HL-60/S4 (cell line): ENCODE data around the gene NRXN2.
"Not testable (repeated sequence)": the region's sequence is repeated elsewhere in the genome, so short reads cannot be mapped to it uniquely, and the experiment has no call there.

ENCODE experiments used
- in situ Hi-C: fragments of 300-500 bp; cut with MboI; formaldehyde crosslinking; loops from 2 replicates; pipeline ENCODE4 v1.14.3; 2022; ENCODE audit warnings: low sequenced_read_pairs

Gene NRXN2

DNA sequence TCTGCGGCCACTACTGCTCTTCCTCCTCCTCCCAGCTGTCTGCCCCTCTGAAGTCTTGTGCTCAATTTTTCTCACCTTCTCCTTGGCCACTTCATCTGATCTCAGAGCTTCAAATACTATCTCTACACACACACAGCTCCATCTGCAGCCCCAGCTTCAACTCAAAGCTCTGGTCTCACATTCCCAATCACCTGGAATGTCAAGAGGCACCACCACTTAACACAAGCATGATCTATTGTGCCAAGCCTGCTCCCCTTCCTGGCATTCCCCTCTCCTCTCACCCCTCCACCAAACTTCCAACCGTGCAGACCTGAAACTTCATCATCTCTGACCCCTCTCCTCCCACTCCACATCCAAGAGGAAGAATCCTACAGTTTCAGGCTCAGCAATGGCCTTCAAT, 17.5 kb downstream of the NRXN2 start:
- in situ Hi-C loops = no loop called here

- in situ Hi-C loops = no loop called here
These were observed 19.9 kb downstream of the NRXN2 start for GRCh38 chr11:64703048-64703447.

- in situ Hi-C loops = not testable (repeated sequence)
These were observed 21.0 kb downstream of the NRXN2 start for GRCh38 chr11:64701956-64702355.

DNA sequence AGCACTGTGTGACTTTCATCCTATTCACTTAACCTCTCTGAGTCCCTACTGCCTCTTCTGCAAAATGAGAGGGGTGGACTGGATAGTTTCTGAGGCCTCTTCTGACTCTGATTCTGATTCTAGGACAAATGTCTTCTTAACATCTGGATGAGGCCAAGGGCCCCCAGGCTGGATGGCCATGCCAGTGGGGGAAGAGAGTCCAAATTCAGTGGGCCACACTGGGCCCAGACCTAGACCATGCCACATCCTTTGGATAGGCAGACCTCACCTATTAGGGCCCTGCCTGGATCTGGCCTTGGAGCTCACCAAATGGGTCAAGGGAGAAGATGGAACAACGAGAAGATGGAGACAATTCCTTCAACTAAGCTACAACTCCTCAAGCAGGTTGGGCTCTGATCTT, 24.6 kb downstream of the NRXN2 start:
- in situ Hi-C loops = no loop called here

DNA sequence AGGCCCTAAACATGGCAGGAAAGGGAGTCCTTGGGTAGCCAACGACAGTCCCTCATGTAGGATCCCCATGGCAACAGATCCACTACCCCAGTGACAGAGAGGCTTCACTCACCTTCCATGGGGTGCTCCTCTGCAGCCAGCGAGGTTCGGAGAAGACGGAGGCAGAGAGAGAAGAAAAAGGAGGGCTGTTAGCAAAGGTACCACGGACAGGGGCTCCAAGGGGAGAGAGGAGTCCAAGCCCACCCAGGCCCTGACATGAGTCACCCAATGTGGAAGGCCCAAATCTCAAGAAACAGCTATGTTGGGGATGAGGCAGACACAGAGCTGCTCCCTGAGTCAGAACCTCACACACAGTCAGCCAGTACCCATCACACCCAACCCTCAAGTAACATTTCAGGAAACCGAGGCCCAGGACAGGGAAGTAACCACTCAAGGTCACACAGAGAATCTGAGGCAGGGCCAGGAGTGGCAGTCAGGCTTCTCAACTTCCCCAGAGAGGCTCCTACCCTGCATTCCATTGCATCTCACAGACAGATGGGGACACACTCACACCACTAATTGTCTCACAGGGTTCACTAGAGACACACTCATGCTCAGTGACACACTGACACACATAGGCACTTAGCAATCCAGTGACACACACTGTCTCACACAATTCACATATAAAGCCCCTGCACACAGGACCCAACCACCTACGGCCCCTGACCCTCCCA, 25.2 kb downstream of the NRXN2 start:
- in situ Hi-C loops = no loop called here

- in situ Hi-C loops = no loop called here
These were observed 27.0 kb downstream of the NRXN2 start for GRCh38 chr11:64696045-64696444.

DNA sequence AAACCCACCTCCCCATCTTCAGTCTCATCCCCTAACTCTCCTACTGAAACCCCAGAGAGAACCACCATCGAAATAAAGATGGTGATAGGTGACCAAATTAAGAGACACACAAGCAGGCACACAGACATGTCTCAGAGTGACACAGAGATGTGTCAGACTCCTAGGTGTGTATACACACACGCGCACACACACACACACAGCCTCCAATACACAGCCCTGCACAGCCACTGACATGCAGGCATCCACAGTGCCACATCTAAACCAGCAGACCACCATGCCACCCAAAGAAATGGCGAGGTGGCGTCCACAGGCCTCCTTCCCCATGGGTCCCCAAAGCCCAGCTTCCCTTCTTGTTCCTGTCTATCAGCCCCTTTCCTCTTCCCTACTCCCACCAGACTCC, 27.4 kb downstream of the NRXN2 start:
- in situ Hi-C loops = no loop called here

GRCh38 chr11:64694821-64695365, 28.1 kb downstream of the NRXN2 start:
- in situ Hi-C loops = no loop called here

GRCh38 chr11:64694026-64694755, 28.8 kb downstream of the NRXN2 start:
- in situ Hi-C loops = no loop called here

DNA sequence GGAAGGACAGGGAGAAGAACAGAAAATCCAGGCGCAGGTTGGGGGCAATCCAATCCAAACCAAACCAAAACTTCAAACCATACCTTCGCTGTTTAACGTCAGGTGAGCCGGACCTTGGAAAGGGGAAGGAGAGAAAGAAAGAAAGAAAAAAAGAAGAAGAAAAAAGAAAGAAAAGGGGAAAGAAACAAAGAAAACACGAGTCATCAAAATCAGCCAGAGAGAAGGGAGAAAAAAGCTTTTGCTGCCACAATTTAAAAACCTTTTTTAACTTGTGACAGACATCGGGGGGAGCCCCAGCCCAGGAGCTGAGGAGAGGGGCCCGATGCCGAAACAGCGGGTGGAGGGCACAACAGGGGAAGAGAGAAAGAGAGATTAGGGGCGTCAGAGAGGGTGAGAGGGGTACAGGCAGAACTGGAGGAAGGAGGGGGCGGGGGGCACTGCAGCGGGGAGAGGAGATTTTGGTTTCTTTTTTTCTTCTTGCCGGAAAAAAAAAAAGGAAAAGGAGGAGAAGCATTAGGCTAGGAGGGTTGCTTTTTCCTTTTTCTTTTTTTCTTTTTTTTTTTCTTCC, 30.1 kb downstream of the NRXN2 start:
- in situ Hi-C loops = no loop called here

DNA sequence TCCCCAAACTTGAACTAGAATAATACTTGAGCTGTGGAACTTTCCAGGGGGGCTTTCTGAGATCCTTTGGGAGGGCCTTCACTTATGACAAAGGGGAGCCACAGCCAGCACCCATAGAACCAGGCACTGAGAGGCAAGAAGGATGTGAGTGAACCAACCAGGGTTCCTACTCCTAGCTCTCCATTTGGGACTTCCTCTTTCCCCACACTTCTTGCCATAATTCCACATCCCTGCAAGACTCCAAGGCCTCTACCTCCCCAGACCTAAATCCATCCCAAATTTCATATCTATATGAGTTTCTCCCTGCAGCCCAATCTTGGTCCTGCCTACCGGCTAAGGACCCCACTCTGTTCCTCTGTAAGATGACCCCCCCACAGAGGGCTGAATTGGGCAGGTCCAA, 31.5 kb downstream of the NRXN2 start:
- in situ Hi-C loops = no loop called here

- in situ Hi-C loops = no loop called here
These were observed 32.8 kb downstream of the NRXN2 start for GRCh38 chr11:64690235-64690634.

DNA sequence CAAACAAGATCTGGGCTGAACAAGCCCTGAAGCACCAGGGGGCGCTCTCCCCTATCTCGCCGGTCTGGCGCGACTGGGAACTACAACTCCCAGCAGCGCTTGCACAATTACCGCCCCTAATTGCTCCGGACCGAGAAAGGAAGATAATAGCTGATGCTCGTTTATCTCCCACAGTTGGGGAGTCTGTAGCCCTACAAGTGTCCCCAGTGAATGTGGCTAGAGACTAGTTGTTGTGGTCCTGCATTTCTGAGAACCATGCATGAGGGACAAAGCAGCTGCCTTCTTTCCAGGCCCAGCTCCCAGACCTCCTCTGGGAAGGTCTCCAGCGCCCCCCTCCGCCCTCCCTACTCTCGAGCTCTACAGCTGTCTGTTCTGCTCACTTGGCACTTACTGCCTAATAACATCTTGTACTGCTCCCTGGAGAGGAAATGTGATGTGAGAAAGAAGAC, 34.4 kb downstream of the NRXN2 start:
- in situ Hi-C loops = no loop called here

DNA sequence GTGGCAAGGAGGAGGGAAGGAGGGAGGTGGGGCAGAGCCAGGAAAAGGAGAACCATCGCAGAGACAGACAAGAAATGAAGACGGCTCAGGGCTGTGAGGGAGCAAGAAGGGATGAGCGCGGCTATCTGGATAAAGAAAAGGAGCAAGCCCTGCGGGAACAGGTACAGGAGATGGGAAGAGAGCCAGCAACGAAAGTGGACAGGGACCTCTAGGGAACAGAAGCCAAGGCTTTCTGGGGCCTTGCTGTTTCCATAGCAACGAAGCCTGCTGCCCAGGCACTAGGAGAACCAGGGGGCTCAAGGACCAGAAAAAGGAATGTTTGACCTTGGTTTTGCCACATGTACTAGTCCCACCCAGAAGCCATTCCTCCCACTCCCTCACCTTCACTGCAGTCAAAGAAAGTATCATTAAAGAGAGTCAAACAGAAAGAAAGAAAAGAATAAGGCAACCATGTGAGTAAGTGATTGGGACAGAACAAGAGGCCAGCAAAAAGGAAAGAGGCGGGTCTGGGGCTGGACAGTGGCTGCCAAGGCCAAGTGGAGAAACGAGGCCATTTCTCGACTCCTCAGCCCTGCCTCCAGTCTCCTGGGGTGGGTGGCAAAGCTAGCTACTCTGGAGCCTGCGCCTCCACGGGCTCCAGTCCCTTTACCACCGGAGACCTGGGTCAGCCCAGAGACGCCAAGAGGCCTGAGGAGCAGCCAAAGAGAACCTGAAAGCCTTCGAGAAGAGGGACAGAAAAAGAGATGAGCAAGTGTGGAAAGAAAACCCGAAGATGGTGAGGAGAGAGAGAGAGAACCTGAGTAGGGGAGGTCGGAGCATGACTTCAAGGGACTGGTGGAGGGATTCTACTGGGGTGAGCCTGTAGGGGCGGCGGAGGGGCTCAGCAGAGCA, 35.1 kb downstream of the NRXN2 start:
- in situ Hi-C loops = no loop called here

DNA sequence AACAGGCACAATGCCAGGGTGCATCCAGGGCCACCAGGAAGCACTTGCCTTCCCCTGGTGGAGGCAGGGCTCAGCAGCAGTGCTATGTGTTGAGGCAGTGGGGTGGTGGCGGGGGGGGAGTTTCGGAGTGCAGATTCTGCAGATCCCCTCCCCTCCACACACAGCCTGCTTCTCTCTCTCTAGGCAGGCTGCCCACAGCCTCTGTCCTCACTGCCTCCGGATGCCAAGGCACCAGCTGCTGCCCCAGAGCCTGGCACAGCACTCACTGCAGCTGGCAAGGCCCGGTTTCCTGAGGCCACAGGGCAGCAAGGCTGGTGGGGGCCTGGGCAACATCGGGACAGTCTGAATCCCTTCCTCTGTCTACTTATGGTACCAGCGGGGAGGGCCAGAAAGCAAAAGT, 35.8 kb downstream of the NRXN2 start:
- in situ Hi-C loops = no loop called here

- in situ Hi-C loops = no loop called here
These were observed 36.4 kb downstream of the NRXN2 start for GRCh38 chr11:64686466-64687170.

GRCh38 chr11:64685536-64685935, 37.5 kb downstream of the NRXN2 start:
- in situ Hi-C loops = no loop called here

- in situ Hi-C loops = no loop called here
These were observed 38.6 kb downstream of the NRXN2 start for GRCh38 chr11:64684357-64684756.

DNA sequence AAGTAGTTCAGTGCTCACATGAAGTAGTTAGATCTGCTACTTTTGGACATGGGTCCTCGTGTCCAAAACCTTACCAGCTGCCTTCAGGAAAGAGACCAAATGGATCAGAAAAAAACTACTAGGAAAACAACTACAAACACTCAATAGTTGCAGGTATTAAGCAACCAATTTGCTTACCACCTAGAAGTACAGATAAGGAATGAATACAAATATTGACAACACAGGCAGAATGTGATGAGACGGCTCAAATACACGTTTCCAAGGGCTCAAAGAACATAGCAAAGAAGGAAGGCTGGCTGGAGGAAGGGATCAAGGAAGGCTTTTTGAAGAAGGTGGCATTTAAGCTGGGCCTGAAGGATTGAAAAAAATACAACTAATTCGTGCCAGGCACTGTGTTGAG, 41.8 kb downstream of the NRXN2 start:
- in situ Hi-C loops = no loop called here

DNA sequence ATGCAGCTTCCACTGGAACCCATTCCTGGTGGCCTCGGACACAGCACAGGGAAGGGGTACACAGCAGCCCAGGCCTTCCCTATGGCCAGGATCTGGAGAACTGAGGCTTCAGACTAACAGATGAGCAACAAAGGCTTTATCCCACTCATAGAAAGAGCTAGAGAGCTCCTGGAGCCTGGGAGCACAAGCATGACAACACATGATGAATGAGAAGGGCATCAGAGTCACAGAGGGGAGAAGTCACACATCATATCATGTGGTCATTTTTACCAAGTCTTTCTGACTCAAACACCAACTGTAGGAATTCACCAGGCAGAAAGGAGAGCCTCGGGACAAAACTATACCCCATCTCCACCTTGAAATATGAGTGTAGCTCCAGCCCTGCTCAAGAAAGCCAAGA, 43.2 kb downstream of the NRXN2 start:
- in situ Hi-C loops = no loop called here
